ENCODE data around the gene B3GAT1.
"Not testable (repeated sequence)": the region's sequence is repeated elsewhere in the genome, so short reads cannot be mapped to it uniquely, and the experiment has no call there.

B3GAT1 gene

DNA sequence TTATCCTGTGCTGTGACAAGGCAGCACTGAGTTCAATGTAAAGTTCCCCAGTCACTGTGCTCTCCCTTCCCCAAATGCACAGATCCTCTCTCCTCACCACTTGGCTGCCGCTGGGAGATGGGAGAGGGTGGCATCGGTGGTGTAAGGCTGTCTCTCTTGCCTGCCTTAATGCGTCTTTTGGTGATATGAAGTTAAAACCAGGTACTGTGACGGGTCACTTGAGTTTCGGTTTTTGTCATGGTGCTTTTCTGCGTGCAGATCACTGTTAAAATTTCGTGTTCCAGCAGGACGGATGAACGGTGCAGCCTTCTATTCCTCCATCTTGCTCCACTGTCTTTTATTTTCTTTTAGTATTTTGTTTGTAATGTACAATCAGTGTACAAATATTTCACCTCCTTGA is 61.7 kb downstream of the B3GAT1 start:
- DNase-seq: no peak

DNA sequence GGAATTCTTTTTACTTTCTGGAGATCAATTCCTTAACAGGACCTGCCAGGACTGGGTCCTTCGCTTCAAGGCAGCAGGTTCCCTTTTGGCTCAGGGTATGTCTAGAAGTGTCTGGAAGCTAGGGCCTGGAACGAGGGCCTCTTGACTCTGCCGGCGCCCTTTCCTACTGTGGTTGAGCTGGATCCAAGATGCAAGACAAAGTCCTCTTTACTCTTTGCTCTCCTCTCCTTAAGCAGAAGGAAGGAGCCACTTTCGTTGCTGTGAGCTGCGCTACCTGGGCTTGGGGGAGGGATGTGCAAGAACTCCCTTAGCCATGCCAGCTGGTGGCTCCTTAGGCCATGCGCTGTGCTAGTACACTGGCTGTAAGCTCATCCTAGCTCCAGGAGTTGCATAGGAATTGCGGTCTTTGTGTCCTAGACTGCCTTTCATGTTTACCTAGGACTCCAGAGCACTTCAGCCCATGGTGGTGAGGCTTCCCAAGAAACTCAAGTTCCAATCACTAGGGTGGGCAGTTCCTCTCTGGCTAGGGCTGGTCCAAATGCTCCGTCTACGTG is 62.2 kb downstream of the B3GAT1 start:
- DNase-seq: no peak

DNA sequence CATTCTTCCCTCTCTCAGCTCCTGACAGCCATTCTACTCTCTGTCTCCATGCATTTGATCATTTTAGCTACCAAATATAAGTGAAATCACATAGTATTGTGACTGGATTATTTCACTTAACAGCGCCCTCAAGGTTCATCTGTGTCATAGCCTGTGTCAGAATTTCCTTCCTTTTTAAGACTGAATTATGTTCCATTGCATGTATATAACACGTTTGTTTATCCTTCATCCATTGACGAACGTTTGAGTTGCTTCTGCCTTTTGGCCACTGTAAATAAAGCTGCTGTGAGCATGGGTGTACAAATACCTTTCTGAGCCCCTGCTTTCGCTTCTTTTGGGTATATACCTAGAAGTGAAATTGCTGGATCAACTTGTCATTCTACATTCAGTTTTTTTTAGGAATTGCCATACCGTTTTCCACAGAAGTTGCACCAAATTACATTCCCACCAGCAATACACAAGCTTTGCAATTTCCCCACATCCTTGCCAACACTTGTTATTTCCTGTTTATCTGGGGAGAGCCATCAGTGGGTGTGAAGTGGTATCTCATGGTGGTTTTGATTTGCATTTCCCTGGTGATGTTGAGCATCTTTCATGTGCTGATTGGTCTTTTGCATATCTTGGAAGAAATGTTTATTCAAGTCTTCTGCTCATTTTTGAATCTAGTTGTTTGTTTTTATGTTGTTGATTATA is 62.8 kb downstream of the B3GAT1 start:
- no peak for DNase-seq

DNA sequence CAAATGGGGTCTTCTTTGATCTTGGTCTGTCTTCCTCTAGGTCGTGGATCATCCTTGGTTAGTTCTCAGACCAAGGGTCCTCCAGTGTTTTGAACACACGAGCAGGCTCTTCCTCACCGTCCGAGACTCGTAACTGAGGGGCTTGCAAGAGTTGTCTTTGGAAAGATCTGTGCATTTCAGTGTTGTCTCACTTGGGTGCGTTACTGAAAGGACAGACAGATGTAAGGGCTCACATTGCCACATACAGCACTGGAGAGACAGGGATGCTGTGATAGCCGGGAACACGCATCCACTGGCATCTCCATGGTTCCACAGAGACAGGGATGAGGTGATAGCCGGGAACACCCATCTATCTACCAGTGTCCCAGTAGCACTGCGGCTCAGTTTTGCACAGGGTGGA is 64.6 kb downstream of the B3GAT1 start:
- peak in 1 of 2 experiments; percentile 9 for DNase-seq

DNA sequence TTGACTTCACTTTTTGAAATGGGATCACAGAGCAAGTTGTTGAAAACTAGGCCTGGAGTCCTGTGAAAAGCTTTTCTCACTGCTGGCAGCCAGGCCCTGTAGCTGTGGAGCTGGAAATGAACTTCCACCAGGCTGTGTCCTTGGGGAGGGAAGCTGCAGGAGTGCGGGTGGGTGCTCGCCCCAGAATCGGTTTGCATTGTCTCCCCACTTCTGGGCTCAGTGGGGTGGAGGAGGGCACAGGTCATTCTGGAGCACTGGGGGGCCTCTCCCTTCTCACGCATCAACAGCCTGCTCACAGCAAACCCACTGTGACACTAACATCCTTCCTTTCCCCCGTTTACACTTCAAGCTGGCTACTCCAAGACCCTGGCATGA is 65.1 kb downstream of the B3GAT1 start:
- DNase-seq: peak in 1 of 2 experiments; percentile 2

DNA sequence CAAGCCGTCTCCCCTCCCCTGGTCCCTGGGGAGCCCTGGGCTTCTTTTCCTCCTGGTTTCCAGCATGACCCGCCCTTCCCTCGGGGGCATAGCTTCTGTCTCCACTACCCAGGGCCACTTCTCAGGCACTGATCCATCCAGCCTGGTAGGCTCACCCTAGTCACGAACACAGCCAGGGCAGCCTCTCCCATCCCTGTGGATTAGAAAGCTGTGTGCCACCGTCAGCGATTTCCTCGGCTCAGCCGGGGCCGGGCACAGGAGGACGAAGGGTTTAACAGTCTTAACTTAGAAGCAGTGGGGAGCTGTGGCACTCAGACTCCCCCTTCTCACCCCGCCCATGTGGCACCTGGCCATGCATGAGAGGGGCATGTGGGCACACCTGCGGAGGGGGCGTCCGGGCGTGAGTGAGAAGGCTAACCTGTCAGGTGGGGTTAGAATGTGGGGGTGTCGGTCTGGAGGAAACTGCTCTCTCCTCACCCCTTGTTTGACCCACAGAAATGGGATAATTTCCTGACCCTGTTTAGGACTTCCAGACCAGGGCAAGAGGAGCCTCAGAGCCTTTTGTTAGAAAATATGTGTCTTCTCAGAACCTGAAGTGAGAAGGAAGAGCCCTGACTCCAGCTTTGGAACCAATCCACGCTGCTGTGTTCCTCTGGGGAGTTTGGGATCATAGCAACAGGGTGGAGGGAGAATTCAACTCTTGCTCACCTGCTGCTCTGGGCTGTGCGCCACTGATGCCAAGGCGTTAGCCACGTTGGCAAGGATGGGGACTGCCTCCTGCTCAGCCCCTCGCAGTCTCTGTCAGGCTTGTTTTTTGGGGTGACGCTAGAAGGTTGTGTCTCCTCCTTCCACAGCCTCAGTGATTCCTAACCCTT is 65.7 kb downstream of the B3GAT1 start:
- DNase-seq: peak in 1 of 2 experiments; percentile 11

DNA sequence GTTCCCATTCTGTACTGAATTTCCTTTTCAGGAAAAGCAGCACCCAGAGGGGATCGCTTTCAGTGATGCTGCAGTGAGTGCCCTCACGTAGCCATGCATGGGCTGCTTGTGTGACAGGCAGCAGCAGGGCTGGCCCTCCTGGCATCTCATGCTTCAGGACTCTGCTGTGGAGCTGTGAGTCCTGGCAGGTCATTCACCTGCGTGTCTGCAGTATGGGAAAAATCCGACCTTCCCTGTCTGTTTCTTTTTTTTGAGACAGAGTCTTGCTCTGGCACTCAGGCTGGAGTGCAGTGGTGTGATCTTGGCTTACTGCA is 66.8 kb downstream of the B3GAT1 start:
- no peak for DNase-seq

DNA sequence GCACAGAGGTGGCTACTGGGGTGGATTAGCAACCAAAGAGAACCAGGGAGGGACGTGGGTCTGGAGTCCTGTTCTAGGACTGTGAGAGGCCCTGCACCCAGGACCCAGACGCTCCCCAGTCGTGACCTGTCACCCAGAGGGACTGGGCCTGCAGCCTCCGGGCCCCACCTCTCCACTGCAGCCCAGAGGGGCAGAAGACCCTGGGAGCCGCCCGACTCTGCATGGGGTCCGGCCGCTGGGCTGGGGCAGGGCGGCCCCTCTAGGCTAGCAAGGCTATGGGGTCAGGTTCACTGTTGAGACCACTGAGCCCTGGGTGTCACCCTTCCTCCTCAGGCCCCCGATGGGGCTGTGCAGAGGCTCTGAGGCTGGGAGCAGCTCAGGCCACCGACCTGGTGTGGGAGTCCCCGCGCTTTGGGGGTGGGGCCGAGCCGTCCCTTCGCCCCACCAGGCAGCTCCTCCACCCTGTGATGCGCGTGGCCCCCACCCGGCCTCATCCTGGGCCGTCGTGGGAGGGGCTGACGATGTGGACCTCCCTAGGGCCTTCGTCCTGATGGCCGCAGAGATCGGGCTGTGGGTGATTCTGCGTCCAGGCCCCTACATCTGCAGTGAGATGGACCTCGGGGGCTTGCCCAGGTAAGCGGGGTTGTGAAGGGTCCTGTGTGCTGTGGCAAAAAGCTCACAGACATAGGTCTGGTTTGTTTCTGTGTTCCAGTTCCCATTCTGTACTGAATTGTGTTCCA is 67.4 kb downstream of the B3GAT1 start:
- not testable (repeated sequence) for DNase-seq

DNA sequence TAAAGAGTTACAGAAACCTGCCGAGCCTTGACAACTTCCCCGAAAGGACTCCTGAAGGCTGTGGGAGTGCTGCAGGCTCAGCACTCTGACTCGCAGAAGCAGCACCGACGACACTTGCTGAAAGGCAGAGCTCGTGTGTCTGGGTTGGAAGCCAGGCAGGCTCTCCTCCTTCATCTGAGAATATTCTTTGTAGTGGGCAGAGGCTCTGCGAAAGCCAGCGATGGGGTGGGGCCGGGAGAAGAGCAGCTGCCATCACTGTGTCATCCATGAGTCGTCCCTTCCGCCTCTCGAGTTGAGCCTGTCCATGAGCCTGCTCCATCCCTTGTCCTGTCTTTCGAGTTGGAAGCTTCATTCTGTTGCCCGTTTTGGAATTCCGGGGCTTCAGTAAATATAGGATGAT is 68.4 kb downstream of the B3GAT1 start:
- DNase-seq: no peak

DNA sequence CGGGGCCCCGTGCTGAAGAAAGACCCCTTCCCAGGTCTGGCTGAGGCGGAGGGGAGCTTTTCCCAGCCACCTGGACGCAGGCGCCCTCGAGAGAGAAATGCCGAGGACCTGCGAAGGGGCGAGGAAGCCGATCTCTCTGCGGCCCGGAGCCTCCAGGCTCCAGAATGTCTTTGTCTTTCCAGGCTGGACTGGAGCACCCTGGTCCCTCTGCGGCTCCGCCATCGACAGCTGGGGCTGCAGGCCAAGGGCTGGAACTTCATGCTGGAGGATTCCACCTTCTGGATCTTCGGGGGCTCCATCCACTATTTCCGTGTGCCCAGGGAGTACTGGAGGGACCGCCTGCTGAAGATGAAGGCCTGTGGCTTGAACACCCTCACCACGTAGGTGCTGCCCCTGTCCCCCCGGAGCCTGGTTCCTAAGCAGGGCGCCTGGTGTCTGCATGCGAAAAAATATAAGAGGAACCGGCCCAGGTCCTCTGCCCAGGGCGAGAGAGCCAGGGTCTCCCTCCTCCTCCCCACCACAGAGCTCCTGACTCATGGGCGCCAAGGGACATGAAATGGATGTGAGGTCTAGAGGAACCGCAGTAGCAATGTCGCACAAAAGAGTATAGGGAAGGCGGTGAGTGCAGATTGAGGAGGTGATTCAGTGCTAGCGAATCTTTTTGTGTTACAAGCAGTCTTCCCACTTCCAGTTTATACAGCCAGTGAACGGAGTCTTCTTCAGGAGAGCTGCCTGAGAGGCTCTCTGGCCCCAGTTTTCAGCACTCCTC is 69.3 kb downstream of the B3GAT1 start:
- DNase-seq: no peak

DNA sequence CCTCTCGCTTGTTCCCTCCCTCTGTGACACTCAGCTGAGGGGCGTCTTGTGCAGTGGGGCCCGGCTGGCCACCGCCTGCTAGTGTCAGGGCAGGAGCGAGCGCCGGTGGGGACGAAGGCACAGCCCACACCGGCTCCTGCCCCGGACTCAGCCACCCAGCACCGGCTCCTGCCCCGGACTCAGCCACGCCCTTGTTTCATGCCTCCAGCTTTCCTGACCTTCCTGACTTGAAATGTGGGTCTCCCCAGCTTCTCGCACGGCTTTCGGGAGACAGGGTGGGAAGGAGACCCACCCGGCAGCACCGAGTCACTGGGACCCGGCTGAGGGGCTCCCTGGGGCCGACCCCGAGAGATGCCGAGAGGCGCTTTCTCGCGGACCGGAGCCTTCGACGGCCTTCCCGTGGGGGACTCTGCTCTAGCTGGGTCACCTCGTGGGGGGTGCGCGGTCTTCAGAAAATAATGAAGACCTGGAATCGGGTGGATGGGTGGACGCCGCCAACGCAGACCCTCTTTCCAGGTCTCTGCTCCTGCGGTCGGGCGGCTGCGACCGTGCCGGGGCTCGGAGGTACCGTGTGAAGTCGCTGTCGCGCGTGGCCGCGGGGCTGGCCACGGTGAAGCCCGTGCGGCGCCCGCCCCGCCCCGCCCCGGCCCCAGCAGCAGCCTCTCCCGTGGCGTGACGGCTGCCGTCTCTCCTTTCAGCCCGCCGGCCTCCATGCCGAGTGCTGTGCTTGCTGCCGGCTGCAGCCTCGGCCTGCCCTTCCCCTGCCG is 70.1 kb downstream of the B3GAT1 start:
- DNase-seq: no peak

DNA sequence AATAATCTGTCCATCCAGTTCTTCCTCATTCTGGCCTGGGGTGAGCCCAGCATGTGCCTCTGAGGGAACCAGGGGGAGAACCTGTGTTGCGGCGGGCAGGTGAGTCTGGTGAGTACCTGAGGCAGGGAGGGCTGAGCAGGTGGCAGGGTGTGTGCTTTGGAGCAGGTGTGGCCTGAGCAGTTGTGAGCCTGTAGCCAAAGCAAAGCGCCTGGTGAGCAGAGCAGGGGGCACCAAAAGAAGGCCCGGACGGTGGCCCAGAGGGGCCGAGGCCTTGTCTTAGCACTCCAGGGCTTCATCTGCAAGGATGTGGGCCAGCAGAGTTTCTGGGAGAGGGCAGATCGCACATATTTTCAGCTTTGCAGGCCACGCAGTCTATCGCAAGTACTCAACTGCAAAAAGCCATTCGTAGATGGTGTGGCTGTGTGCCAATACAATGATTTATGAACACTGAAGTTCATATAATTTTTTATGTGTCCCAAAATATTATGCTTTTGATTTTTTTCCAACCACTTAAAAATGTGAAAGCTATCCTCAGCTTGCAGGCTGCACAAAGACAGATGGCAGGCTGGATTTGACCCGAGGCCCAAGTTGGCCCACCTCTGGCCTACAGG is 71.6 kb downstream of the B3GAT1 start:
- no peak for DNase-seq

DNA sequence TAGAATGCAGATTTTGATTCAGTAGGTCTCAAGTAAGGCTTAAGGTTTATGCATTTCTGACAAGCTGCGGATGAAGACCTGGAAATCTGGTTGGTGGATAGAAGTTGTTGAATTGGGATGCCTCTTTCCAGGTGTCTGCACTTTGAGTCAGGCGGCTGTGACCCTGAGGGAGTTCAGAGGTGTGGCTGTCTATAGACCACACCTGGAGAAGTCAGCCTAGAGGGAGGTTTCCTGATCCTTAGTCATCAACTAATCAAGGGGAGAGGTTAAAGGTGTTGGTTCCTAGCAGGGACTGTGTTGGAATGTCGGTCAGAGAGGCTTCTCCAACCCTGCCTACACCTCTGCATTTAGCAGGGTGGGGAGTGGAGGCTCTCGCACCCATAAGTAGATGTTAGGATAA is 72.3 kb downstream of the B3GAT1 start:
- DNase-seq: no peak

DNA sequence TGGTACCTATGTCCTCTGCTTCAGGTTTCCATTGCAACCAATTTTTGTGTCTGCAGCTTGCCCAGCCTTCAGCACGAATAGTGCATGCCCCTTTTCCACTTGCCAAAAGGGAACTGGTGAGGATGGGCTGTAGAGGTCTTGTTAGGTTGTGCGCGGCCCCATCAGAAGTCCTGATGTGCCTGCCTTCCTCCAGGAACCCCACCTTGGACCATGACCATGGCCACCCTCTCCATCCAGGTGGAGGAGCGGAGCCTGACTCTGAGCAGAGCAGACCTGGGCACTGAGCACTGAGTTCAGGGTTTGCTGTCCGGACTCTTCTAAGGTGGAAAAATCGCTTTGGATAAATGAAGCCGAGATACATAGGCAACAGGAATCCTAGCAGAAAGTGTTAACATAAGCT is 73.4 kb downstream of the B3GAT1 start:
- DNase-seq: no peak

DNA sequence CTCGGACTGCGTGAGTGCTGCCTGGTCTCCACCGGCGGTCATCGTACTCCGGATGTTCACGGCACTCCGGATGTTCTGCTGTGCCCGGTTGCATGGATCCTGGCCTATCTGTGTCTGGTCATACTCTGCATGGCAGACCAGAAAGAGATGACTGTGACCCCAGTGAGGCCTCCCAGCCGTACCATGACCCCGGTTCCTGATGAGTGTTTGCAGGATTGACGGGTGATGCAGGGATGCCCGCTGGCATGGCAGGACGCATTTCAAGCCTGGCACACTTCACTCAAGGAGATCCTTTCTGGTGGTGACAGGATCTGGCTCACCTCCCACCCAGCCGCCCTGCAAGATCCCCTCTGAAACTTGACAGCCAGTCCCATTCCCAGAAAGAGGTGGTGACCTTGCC is 74.0 kb downstream of the B3GAT1 start:
- DNase-seq: no peak

DNA sequence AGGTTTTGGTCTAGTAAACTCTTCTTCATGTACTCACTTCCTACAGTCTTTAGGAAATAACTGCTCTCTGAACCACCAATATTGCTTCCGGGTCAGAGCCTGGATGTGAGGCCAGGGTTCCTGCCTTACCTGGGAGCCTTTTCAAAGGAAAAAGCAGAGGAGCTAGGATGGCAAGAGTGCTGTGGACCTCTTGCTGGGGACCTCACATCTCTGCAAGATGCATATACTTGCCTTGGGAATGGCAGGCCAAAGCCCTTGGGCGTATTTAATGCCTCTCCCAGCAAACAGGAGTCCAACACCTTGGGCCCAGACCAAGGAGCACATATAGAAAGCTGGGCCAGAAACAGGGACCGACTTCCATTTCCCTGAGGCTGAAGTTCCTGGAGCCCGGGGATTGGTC is 75.0 kb downstream of the B3GAT1 start:
- no peak for DNase-seq

DNA sequence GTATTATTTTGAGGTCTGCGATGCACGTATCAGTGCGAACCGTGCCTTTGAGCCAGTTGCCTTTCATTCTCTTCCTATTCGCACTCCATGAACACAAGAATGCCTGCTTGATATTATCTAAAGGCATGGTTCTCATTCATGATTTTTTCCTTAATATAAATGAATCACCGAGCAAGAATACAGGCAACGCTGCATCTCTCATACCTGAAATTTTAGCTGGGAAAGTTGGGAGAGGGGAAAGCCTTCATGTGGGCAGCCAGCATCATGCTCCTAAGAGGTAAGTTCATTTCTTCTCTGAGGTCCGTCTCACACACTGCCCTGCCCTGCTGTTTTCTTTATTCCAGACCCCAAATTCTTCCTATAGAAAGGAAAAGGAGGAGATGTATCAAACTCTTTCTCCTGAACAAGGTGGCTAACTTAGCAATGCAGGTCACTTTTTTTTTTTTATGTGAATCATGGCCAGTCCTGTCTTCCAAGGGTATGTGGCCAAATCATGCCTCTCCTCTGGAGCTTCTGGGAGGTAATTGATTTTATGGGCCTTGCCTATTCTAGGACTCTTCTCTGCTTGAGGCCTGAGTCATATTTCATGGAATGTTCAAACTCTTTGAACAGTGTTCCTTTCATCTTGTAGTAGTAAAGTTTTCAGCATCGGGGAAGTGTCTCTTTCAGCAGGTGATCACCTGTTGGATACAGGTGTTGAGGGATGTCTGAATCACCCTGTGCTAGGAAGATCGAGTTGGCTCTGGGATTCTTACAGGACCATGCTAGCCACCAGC is 77.1 kb downstream of the B3GAT1 start:
- no peak for DNase-seq

DNA sequence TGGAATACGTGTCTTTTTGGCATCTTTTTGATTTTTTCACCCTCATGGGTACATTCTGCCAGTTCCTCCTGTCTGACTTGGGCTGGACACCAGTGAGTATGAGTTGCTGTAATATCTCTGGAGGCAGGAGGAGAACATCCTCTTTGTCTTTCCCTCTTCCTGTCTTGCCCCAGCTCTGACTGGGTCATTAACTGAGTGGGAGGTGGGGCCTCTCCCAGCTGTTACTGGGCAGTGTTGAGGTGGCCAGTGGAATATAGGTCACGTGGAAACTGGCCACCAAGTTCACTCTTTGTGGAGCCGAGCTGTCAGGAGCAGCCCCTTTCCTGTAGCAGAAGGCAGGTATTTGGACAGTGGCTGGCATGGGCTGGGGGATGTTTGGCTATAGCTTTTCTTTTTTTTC is 78.1 kb downstream of the B3GAT1 start:
- no peak for DNase-seq

DNA sequence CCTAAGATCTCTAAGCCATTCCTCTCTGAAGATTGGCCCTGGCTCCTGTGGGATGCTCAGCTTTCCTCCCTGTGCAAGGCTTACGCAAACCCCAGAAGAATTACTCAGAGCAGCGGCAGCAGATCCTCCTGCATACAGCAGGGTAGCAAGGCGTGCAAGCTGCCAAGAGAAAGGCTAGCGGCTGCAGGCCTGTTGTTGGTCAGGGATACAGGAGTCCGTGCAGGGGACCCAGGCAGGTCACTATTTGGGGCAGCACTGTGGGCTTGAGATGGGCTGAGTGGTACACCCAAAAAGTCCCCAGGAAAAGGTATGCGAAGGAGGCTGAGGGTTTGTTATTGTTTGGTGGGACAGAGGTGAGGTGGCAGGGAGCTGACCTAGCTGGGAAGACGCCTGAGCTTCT is 78.7 kb downstream of the B3GAT1 start:
- no peak for DNase-seq

DNA sequence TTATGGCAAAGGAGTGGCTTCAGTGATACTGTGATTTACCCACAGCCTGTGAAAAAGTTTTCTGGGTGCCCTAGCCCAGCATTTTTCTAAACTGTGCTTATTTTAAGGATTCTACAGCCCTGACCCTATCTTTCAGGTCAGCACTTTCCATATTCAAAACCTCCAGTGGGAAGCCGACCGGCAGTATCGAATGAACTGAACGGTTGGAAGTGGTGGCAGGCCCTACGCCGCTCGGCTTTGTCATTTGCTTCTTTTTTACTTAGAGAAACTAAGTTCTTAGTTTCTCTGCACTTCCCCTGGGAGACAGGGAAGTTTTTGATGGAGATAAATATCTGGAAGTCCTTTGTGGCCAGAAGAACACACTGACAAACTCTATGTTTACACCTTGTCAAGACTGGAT is 79.3 kb downstream of the B3GAT1 start:
- no peak for DNase-seq

DNA sequence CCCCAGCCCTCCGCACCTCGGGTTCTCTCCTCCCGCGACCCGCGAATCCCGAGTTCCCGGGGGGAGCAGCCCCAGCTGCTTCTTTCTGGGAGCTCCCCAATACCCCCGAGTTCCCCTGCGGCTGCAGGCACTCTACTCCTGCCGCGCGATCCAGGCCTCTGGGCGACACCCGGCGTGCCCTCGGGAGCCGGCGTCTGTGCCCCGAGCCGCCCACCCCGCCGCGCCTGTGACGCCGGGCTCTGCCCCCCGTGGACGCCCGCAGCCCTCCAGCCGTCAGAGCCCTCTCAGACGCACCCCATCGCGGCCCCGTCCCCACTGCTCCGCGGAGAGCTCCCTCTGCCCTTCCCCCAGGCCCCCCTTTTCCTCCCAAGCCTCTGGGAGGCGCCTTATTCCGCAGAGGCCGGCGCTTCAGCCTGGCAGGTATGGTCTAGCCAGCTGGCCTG is 79.8 kb downstream of the B3GAT1 start:
- DNase-seq: no peak

All from activated T-cell treated with anti-CD3 and anti-CD28 coated beads, Interleukin-2, amount 50 U/mL, for 48 hours (primary cell).